Ectodermal cell (in vitro differentiated cells): ENCODE results near the gene GRAP. TPM values are rescaled to one million over a fixed set of nuclear protein-coding genes. Genes with fewer than 3 reads are reported as not detected.
"Not testable (repeated sequence)": the region's sequence is repeated elsewhere in the genome, so short reads cannot be mapped to it uniquely, and the experiment has no call there.

Experiments used
- H3K27ac ChIP-seq: 2 replicates; pipeline ENCODE4 v1.7.0; 2013; ENCODE audit warnings: mild to moderate bottlenecking, low read depth, low read length; ENCODE audit not compliant: insufficient read depth, poor library complexity, severe bottlenecking
- H3K27me3 ChIP-seq: 2 replicates; pipeline ENCODE4 v1.7.0; 2013; ENCODE audit warnings: mild to moderate bottlenecking, low read length; ENCODE audit not compliant: insufficient read depth, control insufficient read depth, poor library complexity, severe bottlenecking
- H3K36me3 ChIP-seq: one replicate; pipeline ENCODE4 v1.7.0; 2013; ENCODE audit warnings: low read length; ENCODE audit not compliant: control insufficient read depth, insufficient read depth
- H3K4me1 ChIP-seq: one replicate; pipeline ENCODE4 v1.7.0; 2013; ENCODE audit warnings: low read length; ENCODE audit not compliant: control insufficient read depth, insufficient read depth
- H3K4me3 ChIP-seq: 2 replicates; pipeline ENCODE4 v1.7.0; 2013; ENCODE audit warnings: low read depth, low read length, control low read depth; ENCODE audit not compliant: insufficient read depth
- H3K9me3 ChIP-seq: 2 replicates; pipeline ENCODE4 v1.7.0; 2013; ENCODE audit warnings: mild to moderate bottlenecking, low read length, moderate library complexity; ENCODE audit not compliant: control insufficient read depth
- WGBS, 2 experiments: methylation state at CpG; one replicate each; pipeline ENCODE4 v1.1.7; 2013; ENCODE audit warnings: missing lambda C conversion rate in 2 of 2; 5-methylcytosine and 5-hydroxymethylcytosine counted together
- polyA plus RNA-seq, 4 experiments: library from polyadenylated mRNA; stranded (reverse); fragments of 50-300 nt; gene quantifications; one replicate each; pipeline ENCODE4 v1.2.3, GENCODE V29; 2013

The GRAP gene
- 0.33 TPM for polyA plus RNA-seq (2013, experiment 1 of 4)
- polyA plus RNA-seq (2013, experiment 2 of 4), result 0.84 TPM
- 0.21 TPM for polyA plus RNA-seq (2013, experiment 3 of 4)
- polyA plus RNA-seq (2013, experiment 4 of 4), result 0.16 TPM

GRCh38 chr17:19046782-19047375, at the start of gene GRAP:
GRAP (minus strand) TSS chr17:19046957; CDS start chr17:19046926, 31 bp downstream.
- H3K36me3 ChIP-seq, H3K27me3 ChIP-seq, H3K4me3 ChIP-seq, H3K27ac ChIP-seq, H3K9me3 ChIP-seq, H3K4me1 ChIP-seq: not testable (repeated sequence)
- no CpG with 5 or more reads among the region's 12 CpGs for WGBS, 2 experiments

- H3K4me3 ChIP-seq, H3K27ac ChIP-seq, H3K36me3 ChIP-seq, H3K4me1 ChIP-seq, H3K27me3 ChIP-seq, H3K9me3 ChIP-seq: not testable (repeated sequence)
- WGBS, 2 experiments, result 93 to 97% methylated on average over 6 to 7 of the region's 15 CpGs
Observed at GRCh38 chr17:19093684-19094438, 47.1 kb upstream of the GRAP start.

- not testable (repeated sequence) for H3K9me3 ChIP-seq, H3K27ac ChIP-seq, H3K36me3 ChIP-seq, H3K4me1 ChIP-seq, H3K27me3 ChIP-seq, H3K4me3 ChIP-seq
- WGBS, 2 experiments, result 81 to 83% methylated on average over 10 of the region's 15 CpGs
Observed at GRCh38 chr17:19092737-19093683, 46.3 kb upstream of the GRAP start.

DNA sequence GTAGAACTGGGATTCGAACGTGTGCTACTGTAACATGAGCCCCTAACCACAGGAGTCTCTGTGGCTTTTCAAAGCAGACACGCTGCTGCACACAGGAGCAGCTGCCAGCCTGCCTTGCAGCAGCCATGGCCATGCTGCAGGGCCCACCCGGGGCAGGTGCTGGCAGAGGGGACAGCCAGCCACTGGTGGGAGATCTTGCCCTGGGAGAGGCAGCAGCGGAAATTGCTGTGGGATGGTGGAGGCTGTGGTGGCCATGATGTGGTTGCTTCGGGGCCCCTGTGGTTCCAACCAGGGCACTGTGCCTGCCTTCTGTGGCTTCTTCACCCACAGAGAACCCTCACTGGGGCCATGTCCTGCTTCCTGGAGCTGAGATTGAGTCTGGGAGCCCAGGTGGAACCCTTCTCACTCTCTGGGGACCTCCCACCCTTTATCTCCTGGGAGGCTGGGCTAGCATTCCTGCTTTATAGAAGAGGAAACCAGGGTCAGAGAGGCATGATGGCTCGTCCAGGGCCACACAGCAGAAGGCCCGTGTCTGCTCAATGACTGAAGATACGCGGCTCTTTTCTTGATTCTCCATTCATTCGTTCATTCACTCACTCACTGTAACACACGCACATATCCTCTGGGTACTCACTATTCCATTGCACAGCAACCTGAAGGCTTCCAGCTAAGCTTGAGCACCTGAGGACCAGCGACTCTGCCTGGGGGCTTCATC, 43.5 kb upstream of the GRAP start:
- H3K4me1 ChIP-seq, H3K9me3 ChIP-seq, H3K4me3 ChIP-seq, H3K36me3 ChIP-seq, H3K27me3 ChIP-seq, H3K27ac ChIP-seq: not testable (repeated sequence)
- WGBS, 2 experiments, result no CpG with 5 or more reads among the region's 13 CpGs

DNA sequence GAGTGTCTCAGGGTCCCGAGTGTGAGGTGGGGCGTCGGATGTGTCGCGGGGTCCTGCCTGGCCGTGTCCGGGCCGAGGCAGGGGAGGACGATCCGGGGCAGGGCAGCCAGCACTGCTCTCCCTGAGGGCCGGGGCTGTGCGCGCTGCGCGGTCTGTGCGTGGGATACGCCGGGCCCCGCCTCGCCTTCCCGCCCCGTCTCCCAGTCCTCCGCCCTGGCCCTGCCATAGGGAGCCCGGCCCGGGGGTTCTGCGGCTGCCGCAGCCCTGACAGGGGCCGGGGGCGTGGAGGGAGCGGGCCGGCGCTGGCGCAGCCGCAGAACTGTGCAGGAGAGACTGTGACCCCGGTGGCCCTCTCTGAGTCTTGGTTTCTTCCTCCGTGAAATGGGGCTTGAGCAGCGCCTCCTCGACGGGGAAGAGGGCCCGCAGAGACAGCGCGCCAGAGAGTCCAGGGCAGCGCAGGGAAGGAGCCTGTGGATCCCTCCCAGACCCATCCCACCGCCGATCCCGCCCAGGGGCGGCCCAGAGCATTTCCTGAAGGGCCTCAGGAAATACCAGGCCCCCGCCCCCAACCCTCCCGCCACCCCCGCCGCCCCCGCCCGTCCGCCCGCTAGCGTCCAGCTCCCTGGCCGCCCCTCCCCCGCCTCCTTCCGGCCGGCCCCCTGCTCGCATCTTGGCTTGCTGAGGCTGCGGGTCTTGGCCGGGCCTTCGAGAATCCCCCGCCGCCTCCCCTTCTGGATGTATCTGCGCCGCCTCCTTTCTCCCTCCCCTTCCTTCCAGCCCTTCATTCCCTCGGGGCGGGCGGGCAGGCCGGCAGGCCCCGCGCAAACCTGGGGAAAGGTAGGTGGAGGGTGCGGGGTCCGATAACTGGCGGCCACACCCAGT, 42.3 kb upstream of the GRAP start:
- not testable (repeated sequence) for H3K27ac ChIP-seq, H3K36me3 ChIP-seq, H3K9me3 ChIP-seq, H3K4me3 ChIP-seq, H3K4me1 ChIP-seq, H3K27me3 ChIP-seq
- 1% methylated on average over 10 of the region's 77 CpGs; no CpG with 5 or more reads in 1 of the 2 experiments for WGBS, 2 experiments

GRCh38 chr17:19077386-19077785, 30.6 kb upstream of the GRAP start:
- H3K27me3 ChIP-seq, H3K36me3 ChIP-seq, H3K4me1 ChIP-seq, H3K9me3 ChIP-seq, H3K27ac ChIP-seq, H3K4me3 ChIP-seq: not testable (repeated sequence)
- WGBS, 2 experiments, result no CpG with 5 or more reads among the region's 3 CpGs

- not testable (repeated sequence) for H3K36me3 ChIP-seq, H3K4me3 ChIP-seq, H3K27ac ChIP-seq, H3K4me1 ChIP-seq, H3K9me3 ChIP-seq, H3K27me3 ChIP-seq
- WGBS, 2 experiments, result 74 to 82% methylated on average over 4 to 5 of the region's 31 CpGs
Observed at GRCh38 chr17:19076398-19077192, 29.8 kb upstream of the GRAP start.

DNA sequence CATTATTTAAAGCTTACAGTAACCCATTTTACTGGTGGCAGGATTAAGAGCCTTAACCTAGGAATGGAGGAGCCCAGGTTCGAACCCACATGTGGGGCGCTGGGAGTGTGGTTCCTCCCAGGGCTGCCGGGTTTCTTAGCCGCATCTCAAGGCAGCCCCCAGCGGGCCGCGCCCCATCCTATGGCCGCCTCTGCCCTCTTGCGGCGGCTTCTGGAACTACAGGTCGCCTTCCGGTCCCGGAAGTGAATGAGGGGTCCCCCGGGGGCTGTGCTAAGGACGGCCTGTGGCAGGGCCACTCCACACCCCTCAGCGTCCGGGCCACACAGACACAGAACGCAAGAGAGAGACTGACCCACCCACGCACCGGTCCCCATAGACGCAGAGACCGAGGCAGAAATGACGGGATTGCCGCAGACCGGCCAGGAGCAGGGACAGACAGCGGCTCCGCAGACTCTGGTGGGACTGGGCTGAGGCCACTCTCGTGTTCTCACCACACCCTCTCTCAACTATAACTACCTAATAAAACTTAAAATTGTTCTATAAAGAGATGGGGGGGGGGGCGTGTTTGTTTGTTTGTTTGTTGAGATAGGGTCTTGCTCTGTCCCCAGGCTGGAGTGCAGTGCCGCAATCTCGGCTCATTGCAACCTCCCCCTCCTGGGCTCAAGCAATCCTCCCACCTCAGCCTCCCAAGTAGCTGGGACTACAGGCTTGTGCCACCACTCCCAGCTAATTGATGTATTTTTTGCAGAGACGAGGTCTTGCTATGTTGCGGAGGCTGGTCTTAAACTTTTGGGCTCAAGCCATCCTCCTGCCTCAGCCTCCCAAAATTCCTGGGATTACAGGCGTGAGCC, 23.8 kb upstream of the GRAP start:
- H3K27me3 ChIP-seq, H3K27ac ChIP-seq, H3K36me3 ChIP-seq, H3K9me3 ChIP-seq, H3K4me1 ChIP-seq, H3K4me3 ChIP-seq: not testable (repeated sequence)
- WGBS, 2 experiments, result no CpG with 5 or more reads among the region's 34 CpGs
